HG03097 (cell line): ENCODE data around the gene BACE1-AS.
"Not testable (repeated sequence)": the region's sequence is repeated elsewhere in the genome, so short reads cannot be mapped to it uniquely, and the experiment has no call there.

ENCODE experiments used
- ATAC-seq: cut with Tn5 transposase; IDR thresholded peaks from one replicate; pipeline ENCODE4 v1.9.1; 2021; ENCODE audit not compliant: unreplicated experiment, low FRiP score

The BACE1-AS gene

DNA sequence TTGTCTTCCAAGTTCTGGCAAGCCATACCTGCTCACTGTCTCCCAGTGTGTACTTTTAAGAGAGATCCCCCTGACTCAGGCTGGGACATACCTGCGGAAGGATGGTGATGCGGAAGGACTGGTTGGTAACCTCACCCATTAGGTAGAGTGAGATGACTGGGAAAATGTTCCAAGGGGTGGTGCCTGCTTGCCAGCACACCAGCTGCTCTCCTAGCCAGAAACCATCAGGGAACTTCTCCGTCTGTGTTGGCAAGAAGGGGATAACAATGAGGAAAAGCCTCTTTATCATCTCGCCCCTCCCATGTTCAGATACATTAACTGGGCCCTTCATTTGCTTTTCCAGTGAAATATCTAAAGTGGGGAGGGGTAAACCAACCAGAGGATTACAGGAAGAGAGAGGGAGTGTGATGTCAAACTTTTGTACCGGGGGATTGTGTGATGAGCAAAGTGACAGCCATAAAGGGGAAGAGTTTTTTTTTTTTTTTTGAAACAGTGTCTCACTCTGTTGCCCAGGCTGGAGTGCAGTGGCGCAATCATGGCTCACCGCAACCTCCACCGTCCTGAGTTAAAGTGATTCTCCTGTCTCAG, at the start of gene BACE1-AS:
TSS of gene BACE1-AS (plus strand) at position 538 of the 588 bp plus-strand sequence.
- ATAC-seq, result no peak

DNA sequence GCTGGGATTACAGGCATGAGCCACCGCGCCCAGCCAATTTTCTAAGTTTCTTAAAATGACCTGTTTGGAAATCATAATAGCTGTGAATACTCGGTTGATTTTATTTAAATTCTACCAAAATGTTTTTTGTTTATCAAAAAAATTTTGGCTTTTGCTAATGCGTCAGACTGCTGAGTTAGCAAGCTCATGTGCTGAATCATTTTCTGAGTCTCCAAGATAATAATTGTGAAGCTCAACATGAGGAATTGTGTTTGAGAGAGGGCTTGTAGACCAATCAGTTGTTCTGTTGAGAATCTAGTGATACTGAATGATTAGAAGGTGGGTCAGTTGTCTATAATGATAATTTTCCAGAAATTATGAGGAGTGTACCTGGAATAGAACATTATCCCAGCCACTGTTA, 42.8 kb upstream of the BACE1-AS start:
- ATAC-seq, result no peak

DNA sequence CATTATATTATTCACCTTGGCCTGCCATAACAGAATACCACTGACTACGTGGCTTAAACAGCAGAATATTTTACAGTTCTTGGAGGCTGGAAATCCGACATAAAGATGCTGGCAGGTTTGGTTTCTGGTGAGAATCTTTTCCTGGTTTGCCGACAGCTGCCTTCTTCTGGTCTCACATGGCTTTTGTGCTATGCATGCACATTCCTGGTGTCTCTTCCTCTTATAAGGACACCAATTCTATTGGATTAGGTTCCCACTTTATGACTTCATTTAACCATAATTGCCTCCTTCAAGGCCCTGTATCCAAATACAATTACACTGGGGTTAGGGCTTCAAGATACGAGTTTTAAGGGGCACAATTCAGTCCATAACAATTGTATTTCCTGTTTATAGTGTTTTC, 41.6 kb upstream of the BACE1-AS start:
- ATAC-seq, result no peak

DNA sequence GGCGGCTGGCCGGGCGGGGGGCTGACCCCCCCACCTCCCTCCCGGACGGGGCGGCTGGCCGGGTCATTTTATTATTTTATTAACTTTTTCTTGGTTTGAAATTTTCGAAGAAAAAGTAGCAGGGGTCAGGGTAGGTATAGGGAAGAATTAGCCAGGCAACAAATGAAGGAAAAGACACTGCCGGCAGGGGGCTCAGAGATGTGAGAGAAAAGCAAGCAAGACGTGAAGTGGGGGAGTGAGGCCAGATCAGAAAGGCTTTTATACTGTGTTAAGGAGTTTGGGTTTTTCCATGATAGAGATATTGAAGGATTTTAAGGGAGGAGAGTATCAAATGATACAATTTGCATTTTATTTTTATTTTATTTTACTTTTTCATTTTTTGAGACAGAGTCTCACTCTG, 39.6 kb upstream of the BACE1-AS start:
- ATAC-seq, result no peak

DNA sequence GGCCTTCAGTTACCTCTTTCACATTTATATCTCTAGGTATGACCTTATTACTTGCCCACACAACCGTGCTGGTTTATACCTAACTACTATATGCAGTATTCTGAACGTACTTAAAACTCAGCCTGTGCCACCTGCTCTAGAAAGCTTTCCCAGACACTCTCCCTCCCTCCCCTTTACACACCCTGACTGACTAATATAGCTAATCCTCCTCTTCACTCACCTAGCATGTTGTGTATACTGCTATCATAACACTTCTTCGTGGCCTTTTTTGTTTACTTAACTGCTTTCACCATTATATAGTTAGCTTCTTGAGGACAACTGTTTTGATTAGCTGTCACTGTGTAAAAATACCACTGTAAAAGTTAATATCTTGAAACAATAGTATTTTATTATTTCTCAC, 35.2 kb upstream of the BACE1-AS start:
- no peak for ATAC-seq

DNA sequence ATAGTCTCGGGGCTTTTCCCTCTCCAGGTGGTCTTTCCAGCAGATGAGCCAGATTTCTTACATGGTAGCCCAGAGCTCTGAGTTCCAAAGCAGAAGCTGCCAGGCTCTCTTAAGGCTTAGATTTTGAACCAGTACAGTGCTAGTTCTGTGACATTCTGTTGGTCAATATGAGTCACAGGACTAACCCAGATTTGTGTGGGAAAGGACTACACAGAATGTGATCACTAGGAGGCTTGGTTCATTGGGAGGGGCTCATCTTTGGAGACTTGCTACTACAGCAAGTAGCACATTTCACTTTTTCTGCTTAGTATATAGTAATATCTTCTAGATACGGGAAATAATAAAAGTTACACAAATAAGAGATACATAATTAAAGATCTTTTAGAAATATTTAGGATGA, 34.6 kb upstream of the BACE1-AS start:
- ATAC-seq, result no peak

DNA sequence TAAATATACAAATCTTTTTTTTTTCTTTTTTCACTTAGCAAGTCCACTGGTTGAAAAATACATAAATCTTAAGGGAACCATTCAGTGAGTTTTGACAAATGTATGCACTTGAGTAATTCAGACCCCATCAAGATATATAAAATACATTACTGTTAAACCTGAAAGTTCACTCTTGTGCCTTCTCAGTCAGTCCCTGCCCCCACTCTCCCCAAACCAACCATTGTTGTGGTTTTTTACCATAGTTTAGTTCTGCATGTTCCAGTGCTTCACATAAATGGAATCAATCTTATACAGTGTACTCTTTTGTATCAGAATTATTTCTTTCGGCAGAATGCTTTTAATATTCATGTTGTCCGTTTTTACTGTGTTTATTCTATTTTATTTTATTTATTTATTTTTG, 32.6 kb upstream of the BACE1-AS start:
- ATAC-seq, result no peak

DNA sequence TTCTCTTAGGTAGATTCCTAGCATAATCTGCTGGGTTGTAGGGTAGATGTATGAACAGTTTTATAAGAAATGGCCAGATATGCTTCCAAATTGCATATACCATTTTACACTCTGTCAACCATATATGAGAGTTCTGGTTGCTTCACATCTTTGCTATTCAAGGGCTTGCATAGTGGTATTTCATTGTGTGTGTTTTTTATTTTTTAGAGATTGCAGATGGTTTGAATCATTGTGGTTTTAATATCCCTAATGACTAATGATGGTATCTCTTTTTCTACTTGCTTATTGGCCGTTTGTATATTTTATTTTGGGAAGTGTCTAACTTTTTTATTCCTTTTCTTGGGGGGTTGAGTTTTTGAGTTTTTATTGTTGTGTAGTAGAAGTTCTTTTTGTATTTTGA, 31.7 kb upstream of the BACE1-AS start:
- ATAC-seq, result no peak

DNA sequence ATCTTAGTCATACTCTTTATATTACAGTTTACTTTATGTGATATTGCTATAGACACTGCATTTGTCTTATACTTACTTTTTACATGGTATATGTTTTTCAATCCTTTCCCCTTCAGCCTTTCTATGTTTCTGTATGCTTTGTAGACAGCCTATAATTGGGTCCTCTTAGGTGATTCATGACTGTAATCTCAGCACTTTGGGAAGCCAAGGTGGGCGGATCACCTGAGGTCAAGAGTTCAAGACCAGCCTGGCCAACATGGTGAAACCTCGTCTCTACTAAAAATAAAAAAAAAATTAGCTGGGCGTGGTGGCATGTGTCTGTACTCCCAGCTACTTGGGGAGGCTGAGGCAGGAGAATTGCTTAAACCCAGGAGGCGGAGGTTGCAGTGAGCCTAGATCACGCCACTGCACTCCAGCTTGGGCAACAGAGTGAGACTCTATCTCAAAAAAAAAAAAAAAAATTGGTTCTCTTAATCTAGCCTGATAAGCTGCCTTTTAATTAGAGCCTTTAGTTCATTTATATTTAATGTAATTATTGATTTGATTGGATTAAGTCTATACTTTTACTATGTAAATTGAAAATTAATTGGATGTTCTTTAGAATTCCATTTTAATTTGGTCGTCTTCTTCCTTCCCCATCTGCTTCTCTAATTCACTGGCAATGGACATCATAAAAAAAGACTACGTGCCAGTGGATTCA, 26.4 kb upstream of the BACE1-AS start:
- ATAC-seq, result not testable (repeated sequence)

DNA sequence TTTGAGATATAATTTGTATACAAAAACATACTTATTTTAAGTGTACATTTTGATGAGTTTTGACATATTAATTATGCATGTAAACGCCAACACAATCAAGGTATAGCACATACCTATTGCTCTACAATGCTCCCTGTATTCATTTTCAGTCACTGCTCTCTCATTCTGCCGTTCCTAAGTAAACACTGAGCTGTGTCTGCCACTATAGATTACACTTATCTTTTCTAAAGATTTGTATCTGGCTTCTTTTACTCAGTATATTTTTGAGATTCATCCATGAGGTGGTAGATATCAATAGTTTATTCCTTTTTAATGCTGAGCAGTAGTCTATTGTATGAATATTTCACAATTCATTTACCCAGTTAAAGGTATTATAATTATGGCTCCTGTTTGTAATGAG, 25.4 kb upstream of the BACE1-AS start:
- ATAC-seq, result no peak

DNA sequence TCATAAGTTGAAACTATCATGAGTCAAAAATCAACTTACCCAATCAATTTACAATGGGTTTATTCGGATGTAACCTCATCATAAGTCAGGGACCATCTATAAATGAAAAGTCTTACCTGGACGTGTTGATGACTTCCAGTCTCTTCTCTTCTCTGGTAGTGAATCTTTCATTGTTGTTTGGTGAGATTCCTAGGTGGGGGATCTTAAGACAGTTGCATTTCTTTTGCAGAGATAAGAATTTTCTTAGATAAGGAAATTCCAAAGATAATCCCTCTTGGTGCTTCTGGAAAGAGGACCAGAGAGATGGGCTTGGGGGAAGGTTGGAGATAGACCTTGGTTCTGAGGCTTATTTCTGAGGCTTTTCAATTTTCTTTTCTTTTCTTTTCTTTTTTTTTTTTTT, 21.3 kb upstream of the BACE1-AS start:
- ATAC-seq, result no peak

DNA sequence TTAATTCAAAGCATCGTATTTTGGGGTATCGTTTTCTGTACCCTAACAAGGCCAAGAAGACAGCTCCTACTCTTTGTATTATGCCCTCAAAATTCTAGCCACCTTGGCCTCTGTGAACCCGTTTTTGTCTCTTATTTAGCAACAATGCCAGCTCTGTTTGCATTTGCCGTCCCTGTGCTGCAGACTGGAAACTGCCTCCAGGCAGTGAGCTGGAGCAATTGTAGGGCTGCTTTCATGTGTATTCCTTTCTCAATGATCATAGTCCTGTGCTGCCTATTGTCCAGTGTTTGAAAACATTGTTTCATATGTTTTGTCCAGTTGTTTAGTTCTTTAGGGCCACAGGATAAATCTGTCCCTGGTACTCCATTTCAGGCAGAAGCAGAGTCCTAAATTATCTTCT, 19.9 kb upstream of the BACE1-AS start:
- no peak for ATAC-seq

DNA sequence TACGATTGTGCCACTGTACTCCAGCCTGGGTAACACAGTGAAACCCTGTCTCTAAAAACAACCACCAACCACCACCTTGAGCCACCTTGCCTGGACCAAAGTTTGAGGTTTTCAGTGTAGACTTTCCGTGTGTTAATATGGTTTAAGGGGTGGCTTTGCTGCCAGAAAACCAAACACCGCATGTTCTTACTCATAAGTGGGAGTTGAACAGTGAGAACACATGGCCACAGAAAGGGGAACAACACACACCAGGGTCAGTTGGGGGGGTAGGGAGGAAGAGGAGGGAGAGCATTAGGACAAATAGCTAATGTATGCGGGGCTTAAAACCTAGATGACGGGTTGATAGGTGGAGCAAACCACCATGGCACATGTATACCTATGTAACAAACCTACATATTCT, 19.0 kb upstream of the BACE1-AS start:
- not testable (repeated sequence) for ATAC-seq

DNA sequence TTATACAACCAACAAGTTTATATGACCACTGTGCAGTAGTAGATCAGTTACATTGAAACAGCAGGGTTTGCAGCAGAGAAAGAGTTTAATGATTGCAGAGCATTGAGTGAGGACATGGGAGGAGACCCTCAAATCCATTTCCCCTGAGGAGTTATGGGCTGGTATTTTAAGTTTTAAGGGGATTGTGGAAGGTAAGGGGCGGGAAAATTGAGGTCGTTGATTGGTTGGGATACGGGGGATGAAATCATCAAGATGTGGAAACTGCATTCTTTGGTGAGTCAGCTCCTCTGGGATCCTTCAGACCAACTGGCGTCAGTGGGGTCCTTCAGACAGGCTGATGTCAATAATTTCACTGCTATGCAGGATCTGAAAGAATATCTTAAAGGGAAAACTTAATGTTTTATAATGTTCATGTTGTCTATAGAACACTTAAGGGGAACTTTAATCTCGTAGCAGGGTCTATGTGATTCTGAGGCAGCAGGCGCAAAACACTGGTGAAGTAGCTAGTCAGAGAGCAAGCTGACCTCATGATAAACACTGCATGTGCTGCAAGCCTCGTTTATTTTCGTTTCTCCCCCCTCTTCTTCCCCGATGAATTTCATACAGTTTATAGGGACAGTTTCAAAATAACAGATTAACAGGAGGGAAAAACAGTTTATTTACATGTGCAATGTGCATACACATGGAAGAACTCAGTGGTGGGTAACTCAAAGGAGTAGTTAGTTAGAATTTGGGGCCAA, 17.4 kb upstream of the BACE1-AS start:
- no peak for ATAC-seq

DNA sequence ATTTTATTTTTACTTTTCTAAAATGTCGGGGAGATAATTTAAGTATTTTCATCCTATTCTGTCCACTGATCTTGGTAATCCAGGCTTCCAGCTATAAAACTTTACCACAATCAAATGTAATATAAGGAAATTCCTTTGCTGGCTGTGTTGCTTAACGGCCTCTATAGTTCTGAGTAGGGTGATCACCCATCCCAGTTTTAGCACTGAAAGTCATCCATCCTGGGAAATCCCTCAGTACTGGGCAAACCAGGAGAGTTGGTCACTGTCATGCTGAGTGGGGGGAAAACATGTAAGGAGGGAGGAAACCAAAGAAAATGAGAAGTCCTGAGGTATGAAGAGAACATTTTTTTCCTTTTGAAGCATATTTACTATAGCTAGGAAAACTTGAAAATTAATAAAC, 12.8 kb upstream of the BACE1-AS start:
- no peak for ATAC-seq

DNA sequence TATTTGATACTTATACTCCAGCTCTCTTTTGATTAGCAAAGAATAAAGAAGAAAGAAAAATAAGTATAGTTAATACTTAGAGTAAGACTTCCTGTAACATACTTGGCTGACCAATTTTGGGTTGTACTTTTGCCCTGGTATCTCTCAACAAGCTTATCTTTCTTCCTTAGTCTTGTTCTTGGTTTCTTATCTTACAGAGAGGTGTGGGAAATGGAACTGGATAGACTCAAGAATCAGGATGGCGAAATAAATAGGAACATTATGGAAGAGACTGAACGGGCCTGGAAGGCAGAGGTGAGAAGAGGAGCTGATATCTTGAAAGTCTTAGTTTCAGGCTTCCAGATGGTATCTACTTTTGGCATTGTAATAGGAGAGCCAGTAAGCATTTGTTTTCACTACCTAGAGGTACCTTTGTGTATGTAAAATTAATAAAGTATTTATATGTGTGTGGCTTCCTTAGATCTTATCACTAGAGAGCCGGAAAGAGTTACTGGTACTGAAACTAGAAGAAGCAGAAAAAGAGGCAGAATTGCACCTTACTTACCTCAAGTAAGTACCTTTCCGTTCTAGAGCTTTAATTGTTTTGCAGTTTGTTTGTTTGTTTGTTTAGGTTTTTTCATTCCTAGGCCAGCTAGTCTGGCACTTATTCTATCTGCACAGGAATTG, 11.3 kb upstream of the BACE1-AS start:
- ATAC-seq, result no peak

DNA sequence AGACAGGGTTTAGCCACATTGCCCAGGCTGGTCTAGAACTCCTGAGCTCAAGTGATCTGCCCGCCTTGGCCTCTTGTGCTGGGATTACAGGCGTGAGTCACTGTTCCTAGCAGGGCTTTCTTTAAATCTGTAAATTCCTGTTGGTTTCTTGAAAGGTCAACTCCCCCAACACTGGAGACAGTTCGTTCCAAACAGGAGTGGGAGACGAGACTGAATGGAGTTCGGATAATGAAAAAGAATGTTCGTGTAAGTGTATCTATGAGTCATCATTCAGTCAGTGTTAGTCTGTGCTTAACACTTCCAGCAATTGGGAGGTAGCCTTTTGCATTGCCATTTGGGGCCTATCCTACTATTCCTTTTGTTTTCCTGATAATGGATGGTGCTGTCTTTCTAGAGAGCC, 10.0 kb upstream of the BACE1-AS start:
- no peak for ATAC-seq

DNA sequence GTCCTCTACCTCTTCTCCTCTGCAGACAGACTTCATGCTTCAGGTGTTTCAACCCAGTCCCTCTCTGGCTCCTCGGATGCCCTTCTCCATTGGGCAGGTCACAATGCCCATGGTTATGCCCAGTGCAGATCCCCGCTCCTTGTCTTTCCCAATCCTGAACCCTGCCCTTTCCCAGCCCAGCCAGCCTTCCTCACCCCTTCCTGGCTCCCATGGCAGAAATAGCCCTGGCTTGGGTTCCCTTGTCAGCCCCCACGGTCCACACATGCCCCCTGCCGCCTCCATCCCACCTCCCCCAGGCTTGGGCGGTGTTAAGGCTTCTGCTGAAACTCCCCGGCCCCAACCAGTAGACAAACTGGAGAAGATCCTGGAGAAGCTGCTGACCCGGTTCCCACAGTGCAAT, 9.3 kb upstream of the BACE1-AS start:
- no peak for ATAC-seq

DNA sequence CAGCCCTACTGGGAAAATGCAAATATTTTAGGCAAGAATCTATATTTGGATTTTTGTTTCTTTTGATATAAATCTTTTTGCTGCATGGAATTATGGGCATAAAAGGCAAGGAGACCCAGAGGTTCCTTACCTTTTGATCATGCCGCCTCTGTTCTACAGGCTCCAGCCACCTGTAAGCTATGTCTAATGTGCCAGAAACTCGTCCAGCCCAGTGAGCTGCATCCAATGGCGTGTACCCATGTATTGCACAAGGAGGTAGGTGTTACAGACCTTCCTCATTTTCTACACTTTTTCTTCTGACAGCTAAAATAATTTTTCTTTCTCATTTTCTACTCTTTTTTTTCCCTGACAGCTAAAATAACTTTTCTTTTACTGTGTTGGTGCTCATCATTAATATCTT, 8.2 kb upstream of the BACE1-AS start:
- ATAC-seq, result no peak

DNA sequence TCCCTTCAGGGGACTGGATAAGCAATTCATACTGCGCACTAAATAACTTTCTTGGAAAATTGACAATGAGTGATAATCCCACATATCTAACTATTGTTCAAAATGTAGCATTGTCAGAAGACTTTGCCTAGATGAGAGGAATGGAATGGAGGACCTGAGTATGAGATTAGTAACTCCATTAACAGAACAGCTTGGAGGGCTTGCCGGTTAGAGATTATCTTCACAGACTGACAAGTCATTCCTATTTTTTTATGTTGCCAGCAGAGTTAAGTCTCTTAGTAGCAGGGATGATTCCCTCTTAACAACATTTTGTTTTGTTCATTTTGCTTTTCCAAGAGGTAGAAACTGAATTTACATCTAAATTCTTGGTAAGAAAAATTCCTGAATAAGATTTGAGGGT, 7.1 kb upstream of the BACE1-AS start:
- no peak for ATAC-seq

DNA sequence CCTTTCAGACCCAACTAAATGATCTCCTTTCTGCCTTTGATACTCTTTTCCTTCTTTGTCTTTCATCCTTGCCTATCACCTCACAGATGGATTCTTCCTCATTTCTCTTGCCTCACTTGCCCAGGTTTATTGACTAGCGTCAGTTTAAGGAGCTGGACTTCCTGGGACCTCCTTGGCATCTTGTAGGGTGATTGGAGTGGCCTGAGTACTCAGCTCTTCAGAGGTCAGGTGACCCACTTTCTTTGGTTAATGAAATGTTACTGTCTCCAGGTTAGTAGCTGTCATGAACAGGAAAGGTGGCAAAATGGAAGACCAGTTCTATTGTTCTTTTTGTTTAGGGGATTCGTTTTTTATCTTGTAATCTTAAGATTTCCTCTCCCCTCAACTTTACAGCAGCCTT, 4.6 kb upstream of the BACE1-AS start:
- no peak for ATAC-seq
